ENCODE measurements around the gene TRIL. TPM values are rescaled to one million over a fixed set of nuclear protein-coding genes. Genes with fewer than 3 reads are reported as not detected.
A peak's percentile ranks its signal among the peaks of the same experiment; 100 is the strongest.

TRIL gene
- total and polyA plus RNA-seq, 2 of the 13 experiments (the other 11 are each of a cell fraction or from before 2014, with no cell fraction given), result 0.18 to 0.40 TPM

DNA sequence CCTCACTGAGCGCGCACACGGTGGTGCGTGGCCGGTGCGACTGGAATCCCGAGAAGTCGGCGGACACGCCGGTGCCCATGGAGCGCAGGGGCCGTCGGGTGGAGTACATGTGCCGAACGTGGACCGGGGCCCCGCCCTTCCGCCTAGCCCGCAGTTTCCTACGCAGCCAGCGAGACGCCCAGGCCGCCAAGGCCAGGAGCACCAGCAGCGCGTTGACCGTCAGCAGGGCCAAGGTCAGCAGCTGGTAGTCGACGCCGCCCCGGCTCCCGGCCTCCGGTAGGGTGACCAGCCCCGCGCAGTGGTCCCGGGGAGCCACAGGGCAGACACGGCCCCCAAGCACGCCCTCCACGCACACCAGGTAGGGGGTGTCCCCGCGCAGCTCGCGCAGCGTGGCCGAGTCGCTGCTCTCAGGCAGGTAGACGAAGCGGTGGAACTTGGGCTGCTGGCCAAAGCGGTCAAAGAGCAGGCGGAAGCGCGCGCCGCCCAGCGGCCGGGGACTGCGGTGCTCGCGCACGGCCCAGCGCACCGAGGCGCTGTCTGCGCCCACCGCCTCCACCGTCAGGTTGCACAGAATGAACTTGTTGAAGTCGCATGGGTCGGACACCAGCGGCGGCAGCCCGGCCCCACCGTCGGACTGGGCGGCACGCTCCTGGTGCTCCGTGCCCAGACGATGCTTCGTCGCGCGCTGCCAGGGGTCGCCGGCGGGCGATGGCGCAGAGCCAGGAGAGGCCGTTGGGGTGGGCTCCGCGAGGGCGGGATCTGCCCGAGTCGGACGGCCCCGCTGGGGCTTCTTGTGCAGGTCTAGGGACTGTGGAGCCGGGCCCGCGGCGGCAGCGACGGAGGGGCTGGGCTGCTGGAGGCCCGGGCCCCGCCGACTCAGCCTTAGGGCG, 2.2 kb downstream of the TRIL start (continued):
- TF ChIP-seq GABPB1 (CRISPR knock-in tag; IDR thresholded peaks at IDR 0.05) (peak; percentile 91), KDM1A (CRISPR knock-in tag; IDR thresholded peaks at IDR 0.05) (no peak), GTF3A (CRISPR knock-in tag; conservative IDR thresholded peaks at IDR 0.05) (0 out of 2 replicates have a peak, but pooled peaks have one; percentile 81), AGO1 (IDR thresholded peaks at IDR 0.05; ENCODE audit: low read depth, low read length, poor library complexity, severe bottlenecking) (peak; percentile 72), IKZF4 (CRISPR knock-in tag; IDR thresholded peaks at IDR 0.05; ENCODE audit: borderline replicate concordance, low read depth, not compliant biosample characterization) (peak; percentile 81), ZKSCAN5 (CRISPR knock-in tag; IDR thresholded peaks at IDR 0.05) (no peak), KLF9 (CRISPR knock-in tag; IDR thresholded peaks at IDR 0.05; ENCODE audit: low read depth) (no peak), RBM39 (IDR thresholded peaks at IDR 0.05; ENCODE audit: low read depth, low read length, poor library complexity, severe bottlenecking) (no peak), PCBP2 (optimal IDR thresholded peaks at IDR 0.05; ENCODE audit: low read depth, low read length, poor library complexity, severe bottlenecking) (no peak), MAFG (CRISPR knock-in tag; IDR thresholded peaks at IDR 0.05) (no peak), PHB2 (IDR thresholded peaks at IDR 0.05; ENCODE audit: partially characterized antibody) (no peak), YEATS2 (CRISPR knock-in tag; IDR thresholded peaks at IDR 0.05; ENCODE audit: borderline replicate concordance) (peak; percentile 68; the same call in 1 of the 2 replicates), MIER2 (CRISPR knock-in tag; IDR thresholded peaks at IDR 0.05) (peak; percentile 68; the same call in 1 of the 2 replicates), FOSL2 (CRISPR knock-in tag; IDR thresholded peaks at IDR 0.05) (peak; percentile 42), ZBTB20 (CRISPR knock-in tag; IDR thresholded peaks at IDR 0.05; ENCODE audit: borderline replicate concordance, low read depth) (peak; percentile 73; the same call in 1 of the 2 replicates), ZNF432 (CRISPR knock-in tag; IDR thresholded peaks at IDR 0.05; ENCODE audit: borderline replicate concordance) (no peak), SALL2 (CRISPR knock-in tag; IDR thresholded peaks at IDR 0.05) (peak; percentile 69; the same call in 1 of the 2 replicates)
- TF ChIP-seq, protein P1, sequence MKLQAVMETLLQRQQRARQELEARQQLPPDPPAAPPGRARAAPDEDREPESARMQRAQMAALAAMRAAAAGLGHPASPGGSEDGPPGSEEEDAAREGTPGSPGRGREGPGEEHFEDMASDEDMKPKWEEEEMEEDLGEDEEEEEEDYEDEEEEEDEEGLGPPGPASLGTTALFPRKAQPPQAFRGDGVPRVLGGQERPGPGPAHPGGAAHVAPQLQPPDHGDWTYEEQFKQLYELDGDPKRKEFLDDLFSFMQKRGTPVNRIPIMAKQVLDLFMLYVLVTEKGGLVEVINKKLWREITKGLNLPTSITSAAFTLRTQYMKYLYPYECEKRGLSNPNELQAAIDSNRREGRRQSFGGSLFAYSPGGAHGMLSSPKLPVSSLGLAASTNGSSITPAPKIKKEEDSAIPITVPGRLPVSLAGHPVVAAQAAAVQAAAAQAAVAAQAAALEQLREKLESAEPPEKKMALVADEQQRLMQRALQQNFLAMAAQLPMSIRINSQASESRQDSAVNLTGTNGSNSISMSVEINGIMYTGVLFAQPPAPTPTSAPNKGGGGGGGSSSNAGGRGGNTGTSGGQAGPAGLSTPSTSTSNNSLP (IDR thresholded peaks at IDR 0.05; ENCODE audit: low read depth, low read length), result no peak
- TF ChIP-seq, protein P2, sequence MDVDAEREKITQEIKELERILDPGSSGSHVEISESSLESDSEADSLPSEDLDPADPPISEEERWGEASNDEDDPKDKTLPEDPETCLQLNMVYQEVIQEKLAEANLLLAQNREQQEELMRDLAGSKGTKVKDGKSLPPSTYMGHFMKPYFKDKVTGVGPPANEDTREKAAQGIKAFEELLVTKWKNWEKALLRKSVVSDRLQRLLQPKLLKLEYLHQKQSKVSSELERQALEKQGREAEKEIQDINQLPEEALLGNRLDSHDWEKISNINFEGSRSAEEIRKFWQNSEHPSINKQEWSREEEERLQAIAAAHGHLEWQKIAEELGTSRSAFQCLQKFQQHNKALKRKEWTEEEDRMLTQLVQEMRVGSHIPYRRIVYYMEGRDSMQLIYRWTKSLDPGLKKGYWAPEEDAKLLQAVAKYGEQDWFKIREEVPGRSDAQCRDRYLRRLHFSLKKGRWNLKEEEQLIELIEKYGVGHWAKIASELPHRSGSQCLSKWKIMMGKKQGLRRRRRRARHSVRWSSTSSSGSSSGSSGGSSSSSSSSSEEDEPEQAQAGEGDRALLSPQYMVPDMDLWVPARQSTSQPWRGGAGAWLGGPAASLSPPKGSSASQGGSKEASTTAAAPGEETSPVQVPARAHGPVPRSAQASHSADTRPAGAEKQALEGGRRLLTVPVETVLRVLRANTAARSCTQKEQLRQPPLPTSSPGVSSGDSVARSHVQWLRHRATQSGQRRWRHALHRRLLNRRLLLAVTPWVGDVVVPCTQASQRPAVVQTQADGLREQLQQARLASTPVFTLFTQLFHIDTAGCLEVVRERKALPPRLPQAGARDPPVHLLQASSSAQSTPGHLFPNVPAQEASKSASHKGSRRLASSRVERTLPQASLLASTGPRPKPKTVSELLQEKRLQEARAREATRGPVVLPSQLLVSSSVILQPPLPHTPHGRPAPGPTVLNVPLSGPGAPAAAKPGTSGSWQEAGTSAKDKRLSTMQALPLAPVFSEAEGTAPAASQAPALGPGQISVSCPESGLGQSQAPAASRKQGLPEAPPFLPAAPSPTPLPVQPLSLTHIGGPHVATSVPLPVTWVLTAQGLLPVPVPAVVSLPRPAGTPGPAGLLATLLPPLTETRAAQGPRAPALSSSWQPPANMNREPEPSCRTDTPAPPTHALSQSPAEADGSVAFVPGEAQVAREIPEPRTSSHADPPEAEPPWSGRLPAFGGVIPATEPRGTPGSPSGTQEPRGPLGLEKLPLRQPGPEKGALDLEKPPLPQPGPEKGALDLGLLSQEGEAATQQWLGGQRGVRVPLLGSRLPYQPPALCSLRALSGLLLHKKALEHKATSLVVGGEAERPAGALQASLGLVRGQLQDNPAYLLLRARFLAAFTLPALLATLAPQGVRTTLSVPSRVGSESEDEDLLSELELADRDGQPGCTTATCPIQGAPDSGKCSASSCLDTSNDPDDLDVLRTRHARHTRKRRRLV (CRISPR knock-in tag; IDR thresholded peaks at IDR 0.05), result no peak
- TF ChIP-seq, protein P3, sequence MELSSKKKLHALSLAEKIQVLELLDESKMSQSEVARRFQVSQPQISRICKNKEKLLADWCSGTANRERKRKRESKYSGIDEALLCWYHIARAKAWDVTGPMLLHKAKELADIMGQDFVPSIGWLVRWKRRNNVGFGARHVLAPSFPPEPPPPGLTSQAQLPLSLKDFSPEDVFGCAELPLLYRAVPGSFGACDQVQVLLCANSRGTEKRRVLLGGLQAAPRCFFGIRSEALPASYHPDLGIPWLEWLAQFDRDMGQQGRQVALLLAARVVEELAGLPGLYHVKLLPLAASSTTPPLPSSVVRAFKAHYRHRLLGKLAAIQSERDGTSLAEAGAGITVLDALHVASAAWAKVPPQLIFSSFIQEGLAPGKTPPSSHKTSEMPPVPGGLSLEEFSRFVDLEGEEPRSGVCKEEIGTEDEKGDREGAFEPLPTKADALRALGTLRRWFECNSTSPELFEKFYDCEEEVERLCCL (CRISPR knock-in tag; IDR thresholded peaks at IDR 0.05; ENCODE audit: borderline replicate concordance), result no peak
- TF ChIP-seq, protein P4, sequence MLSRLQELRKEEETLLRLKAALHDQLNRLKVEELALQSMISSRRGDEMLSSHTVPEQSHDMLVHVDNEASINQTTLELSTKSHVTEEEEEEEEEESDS (CRISPR knock-in tag; IDR thresholded peaks at IDR 0.05; ENCODE audit: borderline replicate concordance), result no peak

Measured in HepG2 (cell line).